Psoas muscle (tissue), 8 donors: ENCODE results near the gene SRSF6. TPM values are rescaled to one million over a fixed set of nuclear protein-coding genes. Genes with fewer than 3 reads are reported as not detected.

Experiments
- ATAC-seq, 4 donors: fragments of 200-7000 bp; cut with Tn5 transposase; one replicate each; pipeline ENCODE4 v1.9.1; 2020; ENCODE audit warnings: moderate library complexity in 3 of 4, mild to moderate bottlenecking in 2 of 4
- DNase-seq, 2 donors: peaks; one replicate each; pipeline ENCODE4 v3.0.0-alpha.2; 2020
- H3K27ac ChIP-seq: fragments of 200-600 bp; one replicate; pipeline ENCODE4 v1.8.0; 2022
- H3K27me3 ChIP-seq, 3 donors: fragments of 200-600 bp in 1 of 3; one replicate each; pipeline versions ENCODE4 v1.6.1 to v1.8.0; 2013 to 2022; ENCODE audit warnings: low read length in 2 of 3, mild to moderate bottlenecking in 2 of 3, moderate library complexity in 1 of 3; ENCODE audit not compliant: insufficient read depth in 3 of 3
- H3K36me3 ChIP-seq, 2 donors: fragments of 200-600 bp in 1 of 2; one replicate each; pipeline versions ENCODE4 v1.6.1 to v1.8.0; 2013 to 2022; ENCODE audit warnings: low read depth in 1 of 2, mild to moderate bottlenecking in 1 of 2, moderate library complexity in 1 of 2; ENCODE audit not compliant: insufficient read depth in 1 of 2
- H3K4me1 ChIP-seq: fragments of 200-600 bp; one replicate; pipeline ENCODE4 v1.8.0; 2022
- H3K4me3 ChIP-seq: fragments of 200-600 bp; one replicate; pipeline ENCODE4 v1.8.0; 2022; ENCODE audit warnings: mild to moderate bottlenecking
- H3K9me3 ChIP-seq: fragments of 200-600 bp; one replicate; pipeline ENCODE4 v1.8.0; 2022
- WGBS, 3 donors: extraction: QIAGEN DNeasy Blood & Tissue Kit; methylation state at CpG; one replicate each; pipeline versions ENCODE4 v1.1.6 to v1.1.7; 2013; 5-methylcytosine and 5-hydroxymethylcytosine counted together
- intact Hi-C, 2 donors: fragments of 100-400 bp; cut with DNase I; formaldehyde crosslinking; loops; one replicate each; pipeline versions ENCODE4 v1.11.0 to v1.14.2; 2022
- polyA plus RNA-seq, 3 donors: library from polyadenylated mRNA; stranded (reverse); fragments of 200-250 nt; gene quantifications; one replicate each; pipeline ENCODE4 v1.2.3, GENCODE V29; 2013
- total RNA-seq, 4 donors: library from RNA; stranded (reverse); fragmentation: NEBNext Ultra II Directional in 2 of 4; extraction: Animal tissue kit (Norgen Biotek cat#: 25700) in 2 of 4; gene quantifications; one replicate each; pipeline versions ENCODE4 v1.2.1 to v1.2.4, GENCODE V29; 2021 to 2023
- TF ChIP-seq, protein P1 (sequence below): fragments of 200-600 bp; IDR thresholded peaks from one replicate; pipeline ENCODE4 v1.8.0; 2022; ENCODE audit warnings: antibody characterized with exemption
- donor health status: healthy with polysubstance abuse.
- donor health status: DM: no; HTN: no; CAD: no; lungs with moderate emphysema.
- donor health status: Bipolar disorder and iron deficiency.
- donor health status: healthy.
- donor health status: DM: yes; HTN: yes; CAD: no.
- donor health status: DM: no; HTN: no; CAD: no.
- donor health status: DM: no; HTN: no; CAD: no.
- donor health status: DM: yes; HTN: yes; CAD: no.

Gene SRSF6
- total and polyA plus RNA-seq, 7 donors, result 26.3 to 76.9 (median 38.9) TPM

DNA sequence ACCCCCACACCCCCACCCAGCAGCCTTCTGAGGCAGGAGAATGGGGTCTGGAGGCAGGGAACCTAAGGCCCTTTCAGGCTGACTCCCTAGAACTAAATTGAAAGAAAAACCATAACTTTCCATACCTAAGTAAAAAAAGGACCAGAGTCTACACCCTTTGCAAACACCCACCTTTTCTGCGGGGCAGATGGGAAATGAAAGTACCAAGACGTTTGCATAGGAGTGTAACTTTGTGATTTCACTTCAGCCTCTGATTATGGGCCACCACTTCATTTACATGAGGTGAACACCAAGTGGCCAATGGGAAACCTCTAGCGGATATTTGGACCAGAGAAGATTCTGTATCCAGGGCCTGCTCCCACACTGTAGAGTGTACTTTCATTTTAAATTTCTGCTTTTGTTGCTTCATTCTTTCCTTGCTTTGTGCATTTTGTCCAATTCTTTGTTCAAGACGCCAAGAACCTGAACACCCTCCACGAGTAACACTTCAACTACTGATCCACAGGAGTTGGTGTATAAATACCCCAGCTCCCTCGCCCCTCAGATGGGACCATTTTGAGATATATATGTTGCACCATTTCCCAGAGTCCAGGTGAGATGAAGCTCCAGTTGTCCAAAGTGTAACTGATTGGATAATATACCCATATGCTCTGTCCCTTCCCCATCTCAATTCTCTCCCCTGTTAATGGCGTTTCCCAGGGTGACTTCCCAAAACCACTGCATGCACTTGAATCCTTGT lies 18.9 kb upstream of the SRSF6 start:
- Histone ChIP-seq H3K9me3 (no peaks in the 10 kb centered on the region), H3K4me1 (no peaks in the 10 kb centered on the region), H3K27ac (no peak overlapping the region), H3K36me3 (no peaks in the 10 kb centered on the region), H3K27me3 (peaks cover 7 to 8% (median 7%) of the 10 kb centered on the region in 3 donors), H3K4me3 (no peak overlapping the region)
- intact Hi-C loops, result no loop called here
- no peak for DNase-seq
- 82 to 87% (median 85%) methylated on average over 7 of the region's 7 CpGs for WGBS, 3 donors
- TF ChIP-seq, protein P1, sequence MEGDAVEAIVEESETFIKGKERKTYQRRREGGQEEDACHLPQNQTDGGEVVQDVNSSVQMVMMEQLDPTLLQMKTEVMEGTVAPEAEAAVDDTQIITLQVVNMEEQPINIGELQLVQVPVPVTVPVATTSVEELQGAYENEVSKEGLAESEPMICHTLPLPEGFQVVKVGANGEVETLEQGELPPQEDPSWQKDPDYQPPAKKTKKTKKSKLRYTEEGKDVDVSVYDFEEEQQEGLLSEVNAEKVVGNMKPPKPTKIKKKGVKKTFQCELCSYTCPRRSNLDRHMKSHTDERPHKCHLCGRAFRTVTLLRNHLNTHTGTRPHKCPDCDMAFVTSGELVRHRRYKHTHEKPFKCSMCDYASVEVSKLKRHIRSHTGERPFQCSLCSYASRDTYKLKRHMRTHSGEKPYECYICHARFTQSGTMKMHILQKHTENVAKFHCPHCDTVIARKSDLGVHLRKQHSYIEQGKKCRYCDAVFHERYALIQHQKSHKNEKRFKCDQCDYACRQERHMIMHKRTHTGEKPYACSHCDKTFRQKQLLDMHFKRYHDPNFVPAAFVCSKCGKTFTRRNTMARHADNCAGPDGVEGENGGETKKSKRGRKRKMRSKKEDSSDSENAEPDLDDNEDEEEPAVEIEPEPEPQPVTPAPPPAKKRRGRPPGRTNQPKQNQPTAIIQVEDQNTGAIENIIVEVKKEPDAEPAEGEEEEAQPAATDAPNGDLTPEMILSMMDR, result no peak
- ATAC-seq, result no peak

DNA sequence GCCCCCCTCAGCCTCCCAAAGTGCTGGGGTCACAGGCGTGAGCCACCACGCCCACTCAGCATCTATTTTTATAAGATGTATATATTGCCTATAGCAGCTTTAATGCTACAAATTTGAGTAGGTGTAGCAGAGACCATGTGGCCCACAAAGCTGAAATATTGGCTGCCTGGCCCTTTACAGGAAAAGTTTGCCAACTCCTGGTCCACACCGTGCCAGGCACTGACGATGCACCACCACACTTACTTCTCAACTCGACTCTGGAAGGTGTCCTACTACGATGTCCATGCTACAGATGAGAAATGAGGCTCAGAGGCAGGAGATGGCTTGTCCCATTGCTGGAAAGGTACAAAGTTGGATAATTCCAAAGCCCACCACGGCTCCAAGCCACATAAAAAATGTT lies 17.2 kb upstream of the SRSF6 start:
- Histone ChIP-seq H3K36me3 (no peaks in the 10 kb centered on the region), H3K9me3 (no peaks in the 10 kb centered on the region), H3K27ac (no peak overlapping the region), H3K4me3 (no peak overlapping the region), H3K4me1 (no peaks in the 10 kb centered on the region), H3K27me3 (peaks cover 5 to 7% (median 7%) of the 10 kb centered on the region in 3 donors)
- DNase-seq (no peak), ATAC-seq (no peak)
- TF ChIP-seq, protein P1, result no peak
- intact Hi-C loops, result no loop called here
- 68 to 85% (median 81%) methylated on average over 7 of the region's 7 CpGs for WGBS, 3 donors

DNA sequence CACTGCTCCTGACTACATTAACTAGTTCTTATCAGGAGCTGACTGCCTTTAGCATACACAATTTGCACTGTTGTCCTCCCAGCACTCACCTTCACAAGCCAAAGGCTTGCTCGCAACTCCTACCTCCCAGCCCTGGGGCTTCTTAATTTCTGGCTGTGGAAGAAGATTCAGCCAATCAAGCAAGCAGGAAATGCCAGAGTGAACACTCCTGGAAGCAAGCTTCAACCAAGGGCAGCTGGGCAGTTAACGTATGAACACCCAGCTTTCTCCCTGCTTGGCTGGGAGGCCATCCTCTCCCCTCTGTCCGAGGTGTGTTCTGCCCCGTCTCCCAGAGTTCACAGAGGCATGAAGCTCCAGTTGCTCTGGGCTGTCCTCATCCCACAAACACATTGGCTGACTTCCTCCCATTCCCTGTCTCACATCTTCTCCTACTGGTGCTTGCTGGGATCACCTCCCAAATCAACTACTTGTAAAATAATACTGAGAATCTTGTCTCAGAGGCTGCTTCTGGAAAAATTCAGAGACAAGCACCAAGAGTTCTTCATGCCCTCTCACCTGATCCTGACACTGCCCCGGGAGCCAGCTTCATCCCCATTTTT lies 15.3 kb upstream of the SRSF6 start:
- Histone ChIP-seq H3K27ac (no peak overlapping the region), H3K27me3 (peaks cover 0 to 7% (median 7%) of the 10 kb centered on the region in 3 donors), H3K4me1 (no peaks in the 10 kb centered on the region), H3K4me3 (no peak overlapping the region), H3K36me3 (no peaks in the 10 kb centered on the region), H3K9me3 (no peaks in the 10 kb centered on the region)
- TF ChIP-seq, protein P1, result no peak
- no peak for DNase-seq
- ATAC-seq, result no peak
- intact Hi-C loops, result no loop called here
- WGBS, 3 donors, result 38 to 48% (median 43%) methylated on average over 5 of the region's 5 CpGs

DNA sequence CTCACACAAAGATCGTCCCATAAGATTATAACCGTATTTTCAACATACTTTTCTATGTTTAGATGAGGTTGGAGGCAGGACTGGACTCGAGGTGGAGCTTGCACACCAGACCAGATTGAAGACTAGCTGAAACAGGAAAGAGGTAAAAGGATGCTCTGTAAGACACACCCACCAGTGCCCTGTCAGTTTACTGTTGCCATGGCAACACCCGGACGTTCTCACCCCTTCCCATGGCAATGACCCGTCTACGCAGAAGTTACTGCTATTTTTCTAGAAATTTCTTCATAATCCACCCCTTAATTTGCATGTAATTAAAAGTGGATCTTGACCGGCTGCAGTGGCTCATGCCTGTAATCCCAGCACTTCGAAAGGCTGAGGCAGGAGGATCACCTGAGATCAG lies 13.6 kb upstream of the SRSF6 start:
- Histone ChIP-seq H3K4me3 (no peak overlapping the region), H3K4me1 (peaks cover 4% of the 10 kb centered on the region), H3K27ac (no peak overlapping the region), H3K9me3 (no peaks in the 10 kb centered on the region), H3K27me3 (peaks cover 0 to 5% (median 4%) of the 10 kb centered on the region in 3 donors), H3K36me3 (no peaks in the 10 kb centered on the region)
- TF ChIP-seq, protein P1, result no peak
- DNase-seq (no peak), ATAC-seq (no peak)
- WGBS, 3 donors, result 57 to 62% (median 60%) methylated on average over 9 of the region's 9 CpGs
- intact Hi-C loops, result no loop called here
